Smooth muscle cell of bladder (primary cell): ENCODE measurements around the gene PEX5. TPM values are rescaled to one million over a fixed set of nuclear protein-coding genes. Genes with fewer than 3 reads are reported as not detected.

ENCODE experiments used
- total RNA-seq: library from RNA; depleted of rRNA; stranded (reverse); fragments of >200 nt; gene quantifications from 2 replicates; pipeline ENCODE4 v1.2.3, GENCODE V29; 2014

Gene PEX5
- total RNA-seq: 29.7 and 32.4 TPM in 2 replicates

DNA sequence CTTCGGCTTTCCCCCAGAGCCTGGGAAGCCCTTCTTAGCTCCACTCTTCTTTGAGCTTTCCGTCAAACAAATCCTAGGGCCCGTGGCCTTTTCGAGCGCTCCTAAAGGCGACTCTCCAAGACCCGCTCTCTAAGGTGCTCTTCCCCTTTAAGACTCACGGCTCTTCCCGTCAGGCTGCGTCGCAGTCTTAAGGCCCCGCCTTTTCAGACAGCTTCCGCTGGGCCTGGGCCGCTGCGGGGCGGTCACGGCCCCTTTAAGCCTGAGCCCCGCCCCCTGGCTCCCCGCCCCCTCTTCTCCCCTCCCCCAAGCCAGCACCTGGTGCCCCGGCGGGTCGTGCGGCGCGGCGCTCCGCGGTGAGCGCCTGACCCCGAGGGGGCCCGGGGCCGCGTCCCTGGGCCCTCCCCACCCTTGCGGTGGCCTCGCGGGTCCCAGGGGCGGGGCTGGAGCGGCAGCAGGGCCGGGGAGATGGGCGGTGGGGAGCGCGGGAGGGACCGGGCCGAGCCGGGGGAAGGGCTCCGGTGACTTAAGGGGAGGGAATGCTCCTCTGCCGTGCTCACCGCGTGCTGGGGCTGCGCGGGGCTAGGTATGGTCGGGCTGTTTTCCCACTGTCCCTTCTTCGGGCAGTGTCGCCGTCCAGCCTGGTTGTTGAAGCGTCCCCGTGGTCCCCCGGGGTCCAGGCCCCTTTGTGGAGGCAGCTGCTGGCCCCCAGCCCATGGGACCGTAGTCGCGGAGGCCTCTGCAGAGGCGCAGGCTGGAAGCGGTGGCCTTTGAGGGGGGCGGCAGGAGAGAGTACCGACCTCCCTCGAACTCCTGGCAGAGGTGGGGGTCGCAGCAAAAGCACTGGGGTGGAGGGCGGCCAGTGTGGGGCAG, at the start of gene PEX5:
PEX5 (plus strand) TSS at position 289 of the 870 bp plus-strand sequence. CDS start 692 bp downstream, outside the sequence.

Other genes starting within 250 kb of the PEX5 start
- gene RNU7-1, start 245.9 kb upstream of the PEX5 start, total RNA-seq: not detected in 2 replicates
- gene C12orf57, start 245.7 kb upstream of the PEX5 start, total RNA-seq: 170 and 215 TPM in 2 replicates
- gene PTPN6, start 238.3 kb upstream of the PEX5 start, total RNA-seq: under 0.01 and 0.09 TPM in 2 replicates
- gene PHB2, start 219.0 kb upstream of the PEX5 start, total RNA-seq: 147 and 183 TPM in 2 replicates
- gene EMG1, start 218.8 kb upstream of the PEX5 start, total RNA-seq: 32.4 and 39.4 TPM in 2 replicates
- 13.8 and 17.2 TPM in 2 replicates for gene LPCAT3, start 171.2 kb upstream of the PEX5 start, total RNA-seq
- gene C1S, start 129.0 kb upstream of the PEX5 start, total RNA-seq: 545 and 658 TPM in 2 replicates
- gene C1R, start 97.2 kb upstream of the PEX5 start, total RNA-seq: 197 and 242 TPM in 2 replicates
- 41.5 and 51.9 TPM in 2 replicates for gene C1RL, start 80.5 kb upstream of the PEX5 start, total RNA-seq
- not detected in 2 replicates for gene RBP5, start 60.8 kb upstream of the PEX5 start, total RNA-seq
- gene CLSTN3, start 59.3 kb upstream of the PEX5 start, total RNA-seq: 11.5 and 13.7 TPM in 2 replicates
- gene ACSM4, start 114.4 kb downstream of the PEX5 start, total RNA-seq: not detected in 2 replicates